Measurements from ENCODE around the gene RFC4. TPM values are rescaled to one million over a fixed set of nuclear protein-coding genes. Genes with fewer than 3 reads are reported as not detected.
"Not testable (repeated sequence)": the region's sequence is repeated elsewhere in the genome, so short reads cannot be mapped to it uniquely, and the experiment has no call there.

The RFC4 gene
- total and polyA plus RNA-seq, 12 donors: 5.8 to 18.8 (median 8.1) TPM

DNA sequence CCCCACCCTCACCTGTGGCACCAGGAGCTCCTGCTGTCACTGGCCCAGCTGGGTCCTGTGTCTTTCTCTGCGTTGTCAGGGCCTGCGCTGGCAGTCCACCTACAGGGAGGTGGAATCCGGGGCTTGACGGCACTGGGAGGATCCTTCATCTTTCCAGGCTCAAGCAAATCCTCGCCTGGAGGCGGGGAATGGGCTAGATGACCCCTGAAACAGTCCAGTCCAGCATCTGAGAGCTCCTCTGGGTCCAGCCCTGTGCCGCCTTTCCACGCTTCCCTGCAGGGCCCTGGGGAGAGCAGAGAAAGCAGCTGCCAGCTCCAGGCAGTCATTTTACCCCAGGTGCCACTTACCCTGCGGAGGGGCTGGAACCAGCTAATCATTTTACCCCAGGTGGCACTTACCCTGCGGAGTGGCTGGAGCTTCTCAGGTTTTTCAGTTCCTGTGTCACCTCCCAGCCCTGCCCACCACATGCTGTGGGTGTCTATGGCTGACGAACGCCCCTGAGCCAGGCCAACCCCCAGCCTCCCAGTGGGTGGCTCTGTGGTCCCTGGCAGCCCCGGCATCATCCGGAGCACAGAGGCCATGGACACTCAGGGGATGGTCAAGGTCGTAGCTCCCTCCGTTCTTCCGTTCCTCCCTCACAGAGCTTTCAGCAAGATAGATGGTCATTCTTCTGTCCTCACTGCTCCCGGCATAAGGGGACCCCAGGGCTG lies 18.3 kb upstream of the RFC4 start:
- DNase-seq (no peak), ATAC-seq (no peak)
- Histone ChIP-seq H3K4me1 (peaks cover 4 to 34% (median 12%) of the 10 kb centered on the region in 9 donors), H3K9me3 (no peaks in the 10 kb centered on the region), H3K27me3 (peaks cover 0 to 58% (median 46%) of the 10 kb centered on the region in 7 donors), H3K4me3 (no peak overlapping the region), H3K36me3 (no peaks in the 10 kb centered on the region), H3K27ac (no peak overlapping the region)
- intact Hi-C loops (cut with DNase I): loop anchor here in 3 of 10 donors (5.0 kb wide), 2 partner anchors 207 to 212 kb away; partner anchors contain the start of gene AHSG (in 1 of the 3)
- WGBS, 2 donors: 46 to 47% methylated on average over 18 of the region's 18 CpGs
- no peak for TF ChIP-seq CTCF (IDR thresholded peaks at IDR 0.05)

GRCh38 chr3:186823386-186823785 lies 17.1 kb upstream of the RFC4 start:
- ATAC-seq: no peak

GRCh38 chr3:186822388-186822759 lies 16.1 kb upstream of the RFC4 start:
- Histone ChIP-seq H3K27me3 (peaks cover 0 to 38% (median 27%) of the 10 kb centered on the region in 7 donors), H3K4me1 (peaks cover 0 to 25% (median 7%) of the 10 kb centered on the region in 9 donors)
- not testable (repeated sequence) for H3K36me3 ChIP-seq, H3K9me3 ChIP-seq, H3K4me3 ChIP-seq, ATAC-seq, DNase-seq, H3K27ac ChIP-seq
- intact Hi-C loops (cut with DNase I): loop anchor here in 6 of 10 donors (2.0 to 5.0 kb wide), 3 partner anchors 205 to 210 kb away; partner anchors contain the start of gene AHSG (in 1 of the 6)
- WGBS, 2 donors: 68 to 72% methylated on average over 1 of the region's 1 CpG

More at GRCh38 chr3:186823386-186823785, 17.1 kb upstream of the RFC4 start:
- no peak overlapping the region for H3K27ac ChIP-seq
- 75 to 76% methylated on average over 2 of the region's 2 CpGs for WGBS, 2 donors
- peaks cover 4 to 34% (median 12%) of the 10 kb centered on the region in 9 donors for H3K4me1 ChIP-seq
- H3K9me3 ChIP-seq: no peaks in the 10 kb centered on the region
- H3K4me3 ChIP-seq: no peak overlapping the region
- TF ChIP-seq CTCF (IDR thresholded peaks at IDR 0.05): no peak
- H3K27me3 ChIP-seq: peaks cover 0 to 46% (median 34%) of the 10 kb centered on the region in 7 donors
- H3K36me3 ChIP-seq: no peaks in the 10 kb centered on the region
- no peak for DNase-seq
- intact Hi-C loops (cut with DNase I): loop anchor here in 6 of 10 donors (2.0 to 5.0 kb wide), 3 partner anchors 206 to 211 kb away; partner anchors contain the start of gene AHSG (in 1 of the 6)

DNA sequence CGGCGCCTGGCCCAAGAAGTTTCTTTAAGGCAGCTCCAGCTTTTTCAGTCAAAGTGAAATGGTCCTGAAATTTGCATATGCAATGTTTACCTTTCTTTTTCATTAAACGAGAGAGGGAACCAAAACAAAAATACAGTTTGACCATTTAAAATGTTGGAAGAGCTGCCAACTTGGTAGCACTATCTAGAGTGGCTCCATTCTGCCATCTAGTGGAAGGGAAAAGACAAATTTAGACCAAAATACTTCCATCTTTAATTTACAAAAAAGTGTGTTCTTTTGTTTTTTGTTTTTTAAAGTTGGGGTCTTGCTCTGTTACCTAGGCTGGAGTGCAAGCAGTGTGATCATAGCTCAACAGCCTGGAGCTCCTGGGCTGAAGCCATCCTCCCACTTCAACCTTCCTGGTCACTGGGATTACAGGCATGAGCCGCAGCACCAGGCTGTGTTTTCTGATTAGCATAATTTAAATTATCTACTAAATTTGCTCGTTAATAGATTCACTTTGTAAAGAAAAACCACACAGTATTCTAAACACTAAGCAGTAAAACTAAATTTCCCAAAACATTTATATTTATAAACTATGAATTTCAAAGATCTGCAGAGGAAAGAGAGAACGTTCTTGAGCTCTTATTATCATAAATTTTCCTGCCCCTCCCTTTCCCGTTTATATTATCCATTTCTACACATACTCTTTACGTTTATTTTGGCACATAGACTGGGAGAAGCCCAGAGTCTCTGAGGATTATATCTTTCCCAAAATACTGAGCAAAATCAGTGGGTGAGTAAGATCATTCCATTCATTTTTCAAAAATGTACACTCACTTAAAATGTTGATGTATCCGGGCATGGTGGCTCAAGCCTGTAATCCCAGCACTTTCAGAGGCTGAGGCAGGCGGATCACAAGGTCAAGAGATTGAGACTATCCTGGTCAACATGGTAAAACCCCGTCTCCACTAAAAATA lies 15.4 kb upstream of the RFC4 start:
- intact Hi-C loops (cut with DNase I): loop anchor here in 8 of 10 donors (2.0 to 5.0 kb wide), 3 partner anchors 204 to 209 kb away; partner anchors contain the start of gene AHSG (in 1 of the 8)
- ATAC-seq (peak in 1 of 8 donors; percentile 49), DNase-seq (no peak)
- Histone ChIP-seq H3K9me3 (no peaks in the 10 kb centered on the region), H3K4me1 (peaks cover 0 to 22% (median 6%) of the 10 kb centered on the region in 9 donors), H3K4me3 (no peak overlapping the region), H3K27ac (no peak overlapping the region), H3K36me3 (no peaks in the 10 kb centered on the region), H3K27me3 (peaks cover 0 to 33% (median 26%) of the 10 kb centered on the region in 7 donors)
- TF ChIP-seq CTCF (IDR thresholded peaks at IDR 0.05): peak; percentile 37 to 77 (median 72)
- 43 to 45% methylated on average over 11 of the region's 11 CpGs for WGBS, 2 donors
